ENCODE measurements around the gene RASAL2.

DNA sequence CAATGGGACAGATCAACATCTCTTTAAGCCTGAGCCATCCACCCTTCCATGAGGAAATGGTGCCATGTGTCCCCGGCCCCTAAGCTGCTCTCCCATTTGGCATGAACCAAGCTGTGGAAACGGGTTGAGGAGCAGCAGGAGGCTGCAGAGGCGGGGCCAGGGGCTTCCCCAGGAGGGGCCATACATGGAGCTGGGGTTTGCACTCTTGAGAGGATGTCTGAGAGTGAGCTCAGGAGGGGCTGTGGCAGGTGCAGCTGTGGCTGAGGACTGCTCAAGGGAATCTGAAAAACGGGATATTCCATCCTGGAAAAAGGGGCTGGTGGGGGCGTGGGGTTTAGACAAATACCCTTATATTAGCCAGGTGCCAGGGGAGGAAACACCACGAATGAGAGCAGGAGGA lies 409.9 kb downstream of the RASAL2 start:
- TF ChIP-seq, protein P1, sequence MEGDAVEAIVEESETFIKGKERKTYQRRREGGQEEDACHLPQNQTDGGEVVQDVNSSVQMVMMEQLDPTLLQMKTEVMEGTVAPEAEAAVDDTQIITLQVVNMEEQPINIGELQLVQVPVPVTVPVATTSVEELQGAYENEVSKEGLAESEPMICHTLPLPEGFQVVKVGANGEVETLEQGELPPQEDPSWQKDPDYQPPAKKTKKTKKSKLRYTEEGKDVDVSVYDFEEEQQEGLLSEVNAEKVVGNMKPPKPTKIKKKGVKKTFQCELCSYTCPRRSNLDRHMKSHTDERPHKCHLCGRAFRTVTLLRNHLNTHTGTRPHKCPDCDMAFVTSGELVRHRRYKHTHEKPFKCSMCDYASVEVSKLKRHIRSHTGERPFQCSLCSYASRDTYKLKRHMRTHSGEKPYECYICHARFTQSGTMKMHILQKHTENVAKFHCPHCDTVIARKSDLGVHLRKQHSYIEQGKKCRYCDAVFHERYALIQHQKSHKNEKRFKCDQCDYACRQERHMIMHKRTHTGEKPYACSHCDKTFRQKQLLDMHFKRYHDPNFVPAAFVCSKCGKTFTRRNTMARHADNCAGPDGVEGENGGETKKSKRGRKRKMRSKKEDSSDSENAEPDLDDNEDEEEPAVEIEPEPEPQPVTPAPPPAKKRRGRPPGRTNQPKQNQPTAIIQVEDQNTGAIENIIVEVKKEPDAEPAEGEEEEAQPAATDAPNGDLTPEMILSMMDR (IDR thresholded peaks at IDR 0.05) = no peak
- TF ChIP-seq POLR2A (IDR thresholded peaks at IDR 0.05) = no peak

Data from adrenal gland (tissue), 5 donors.